K562 (cell line): ENCODE data around the gene CASKIN1. TPM values are rescaled to one million over a fixed set of nuclear protein-coding genes. Genes with fewer than 3 reads are reported as not detected.

Experiments
- ARHGAP35 ChIP-seq: fragments of 450-650 bp; IDR thresholded peaks from 2 replicates; pipeline ENCODE4 v1.6.1; 2018; ENCODE audit not compliant: partially characterized antibody
- CBX1 ChIP-seq: sonication (generic); IDR thresholded peaks from 2 replicates; pipeline ENCODE4 v1.6.1; 2016; ENCODE audit warnings: antibody characterized with exemption, low read depth, mild to moderate bottlenecking
- DLX4 ChIP-seq: fragments of 250-450 bp; sonication (Bioruptor Pico); IDR thresholded peaks from 2 replicates; pipeline ENCODE4 v1.6.1; 2021; ENCODE audit warnings: mild to moderate bottlenecking
- EGR1 ChIP-seq: fragments of 450-650 bp; conservative IDR thresholded peaks from 2 replicates; pipeline ENCODE4 v1.6.1; 2017; ENCODE audit warnings: mild to moderate bottlenecking
- FOXA1 ChIP-seq: fragments of 450-650 bp; IDR thresholded peaks from 2 replicates; pipeline ENCODE4 v1.6.1; 2016; ENCODE audit warnings: mild to moderate bottlenecking, borderline replicate concordance
- L3MBTL2 ChIP-seq: fragments of 450-650 bp; IDR thresholded peaks from 2 replicates; pipeline ENCODE4 v1.6.1; 2016; ENCODE audit warnings: mild to moderate bottlenecking, moderate library complexity
- NCOA4 ChIP-seq: fragments of 450-650 bp; IDR thresholded peaks from 2 replicates; pipeline ENCODE4 v1.6.1; 2018; ENCODE audit warnings: mild to moderate bottlenecking; ENCODE audit not compliant: partially characterized antibody
- NCOR1 ChIP-seq: fragments of 450-650 bp; IDR thresholded peaks from 2 replicates; pipeline ENCODE4 v1.6.1; 2016; ENCODE audit warnings: mild to moderate bottlenecking, moderate library complexity
- NFXL1 ChIP-seq: fragments of 450-650 bp; formaldehyde crosslinking; IDR thresholded peaks from 2 replicates; pipeline ENCODE4 v1.4.0; 2021; ENCODE audit warnings: mild to moderate bottlenecking
- NONO ChIP-seq, 2 experiments: fragments of 200-400 bp in 1 of 2; fragments of 450-650 bp in 1 of 2; formaldehyde crosslinking in 1 of 2; IDR thresholded peaks; 2 replicates each; pipeline ENCODE4 v1.6.1; 2017; ENCODE audit warnings: low read depth in 2 of 2, mild to moderate bottlenecking in 2 of 2, moderate library complexity in 2 of 2, low read length in 1 of 2
- POLR2AphosphoS2 ChIP-seq: IDR thresholded peaks from 2 replicates; pipeline ENCODE4 v1.6.1; 2012; ENCODE audit warnings: low read length, improper control_type of control experiment
- SMARCE1 ChIP-seq: fragments of 450-650 bp; IDR thresholded peaks from 2 replicates; pipeline ENCODE4 v1.7.1; 2016; ENCODE audit warnings: mild to moderate bottlenecking
- SRSF7 ChIP-seq: fragments of 200-400 bp; formaldehyde crosslinking; optimal IDR thresholded peaks from 2 replicates; pipeline ENCODE3; 2017; ENCODE audit warnings: mild to moderate bottlenecking, low read depth, low read length
- TAF15 ChIP-seq: fragments of 200-400 bp; formaldehyde crosslinking; IDR thresholded peaks from 2 replicates; pipeline ENCODE4 v1.6.1; 2017; ENCODE audit warnings: mild to moderate bottlenecking, low read depth, low read length, moderate library complexity
- TEAD4 ChIP-seq, 2 experiments: sonication (generic) in 1 of 2; formaldehyde crosslinking in 1 of 2; IDR thresholded peaks; 2 replicates each; pipeline versions ENCODE4 v1.6.1 to v1.8.0; 2012 to 2022; ENCODE audit warnings: borderline replicate concordance in 1 of 2, inconsistent platforms in 1 of 2, low read length in 1 of 2, mild to moderate bottlenecking in 1 of 2, missing genetic modification reagents in 1 of 2
- ZBTB1 ChIP-seq: sonication (generic); formaldehyde crosslinking; IDR thresholded peaks from 2 replicates; pipeline ENCODE4 v1.8.1; 2023; ENCODE audit warnings: missing genetic modification reagents, low read depth, mild to moderate bottlenecking, borderline replicate concordance
- ZKSCAN3 ChIP-seq: fragments of 250-450 bp; sonication (Bioruptor Pico); IDR thresholded peaks from 2 replicates; pipeline ENCODE4 v1.4.0; 2020
- ZKSCAN8 ChIP-seq: fragments of 200-800 bp; sonication (Bioruptor generic); IDR thresholded peaks from 2 replicates; pipeline ENCODE4 v1.6.1; 2016; ENCODE audit warnings: missing genetic modification characterization, missing compliant biosample characterization
- ZNF23 ChIP-seq: fragments of 250-450 bp; sonication (Bioruptor Pico); IDR thresholded peaks from 2 replicates; pipeline ENCODE4 v1.4.0; 2020; ENCODE audit warnings: mild to moderate bottlenecking
- ZNF584 ChIP-seq: fragments of 200-800 bp; sonication (Bioruptor generic); IDR thresholded peaks from 2 replicates; pipeline ENCODE4 v1.6.1; 2016; ENCODE audit warnings: low read depth, mild to moderate bottlenecking, missing genetic modification characterization, missing compliant biosample characterization
- ZNF644 ChIP-seq: fragments of 200-800 bp; sonication (Bioruptor generic); IDR thresholded peaks from 2 replicates; pipeline ENCODE4 v1.6.1; 2016; ENCODE audit warnings: low read depth, missing genetic modification characterization, missing compliant biosample characterization
- ZNF707 ChIP-seq: fragments of 250-450 bp; sonication (Bioruptor Pico); conservative IDR thresholded peaks from 2 replicates; pipeline ENCODE4 v1.8.0; 2022; ENCODE audit warnings: inconsistent platforms, mild to moderate bottlenecking, moderate library complexity
- polyA plus RNA-seq, 8 experiments: library from polyadenylated mRNA; depleted of rRNA in 4 of 8; stranded (reverse) in 5 of 8; unstranded in 3 of 8; fragments of >200 nt; fragmentation: Nextera tagmentation in 2 of 8; fragmentation: Illumina TruSeq in 1 of 8; extraction: Ambion mirVana in 2 of 8; extraction: Trizol in 1 of 8; gene quantifications; 2 replicates each; pipeline versions ENCODE4 v1.2.1 to v1.2.3, GENCODE V29; 2011 to 2014; ENCODE audit warnings: inconsistent platforms in 1 of 8, missing spikeins in 1 of 8
- total RNA-seq, 7 experiments: library from RNA; depleted of rRNA in 6 of 7; stranded (reverse); fragments of >200 nt in 6 of 7; fragmentation: Illumina TruSeq in 2 of 7; extraction: Trizol in 2 of 7; gene quantifications; 2 replicates each; pipeline versions ENCODE4 v1.2.1 to v1.2.3, GENCODE V29; 2011 to 2021; ENCODE audit warnings: low replicate concordance in 1 of 7
- TF ChIP-seq, protein P1 (sequence below): fragments of 450-650 bp; IDR thresholded peaks from 2 replicates; pipeline ENCODE4 v1.6.1; 2014; ENCODE audit warnings: low read depth, mild to moderate bottlenecking, moderate library complexity, borderline replicate concordance
- TF ChIP-seq, protein P2 (sequence below), 2 experiments: fragments of 450-650 bp in 1 of 2; IDR thresholded peaks; 2 replicates each; pipeline ENCODE4 v1.6.1; 2011 to 2017; ENCODE audit warnings: low read depth in 2 of 2, antibody characterized with exemption in 1 of 2, borderline replicate concordance in 1 of 2, low read length in 1 of 2, mild to moderate bottlenecking in 1 of 2, mixed read lengths in 1 of 2; ENCODE audit not compliant: control insufficient read depth in 1 of 2
- TF ChIP-seq, protein P3 (sequence below): sonication (generic); formaldehyde crosslinking; IDR thresholded peaks from 2 replicates; pipeline ENCODE4 v1.8.0; 2022; ENCODE audit warnings: mild to moderate bottlenecking, missing genetic modification reagents

Gene CASKIN1
- total and polyA plus RNA-seq, 9 of the 15 experiments (the other 6 are each of a cell fraction or from before 2014, with no cell fraction given) = 0.15 to 4.5 (median 1.5) TPM; not detected in 2

DNA sequence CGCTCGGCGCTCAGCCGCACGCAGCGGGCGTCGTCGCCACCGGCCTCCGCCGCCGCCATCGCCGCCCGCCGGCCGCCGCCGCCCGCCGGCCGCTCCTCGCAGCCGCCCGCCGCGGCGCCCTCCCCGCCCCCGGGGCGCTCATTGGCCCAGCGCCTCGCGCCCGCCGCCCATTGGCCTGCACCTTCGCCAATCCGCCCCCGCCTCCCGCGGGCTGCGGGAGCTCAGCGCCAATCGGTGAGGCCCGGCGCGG lies 18.2 kb upstream of the CASKIN1 start, which contains the start of gene PGP (continued):
- TF ChIP-seq POLR2AphosphoS2 (no peak), NONO (IDR thresholded peaks at IDR 0.05; ENCODE audit: low read depth in 2 of 2, low read length in 1 of 2) (no peak), ZKSCAN3 (no peak), L3MBTL2 (no peak), ZBTB1 (CRISPR knock-in tag) (no peak), ARHGAP35 (no peak), ZNF644 (tag) (peak; percentile 99), ZKSCAN8 (CRISPR knock-in tag) (peak; percentile 97; the same call in 1 of the 2 replicates), TEAD4 (IDR thresholded peaks at IDR 0.05; ENCODE audit: low read length) (no peak), TEAD4 (CRISPR knock-in tag; IDR thresholded peaks at IDR 0.05; ENCODE audit: borderline replicate concordance) (no peak), SMARCE1 (no peak), NFXL1 (CRISPR knock-in tag) (peak; percentile 62; the same call in 1 of the 2 replicates), TAF15 (no peak), NCOA4 (no peak), SRSF7 (no peak), CBX1 (no peak), FOXA1 (no peak), NCOR1 (no peak), ZNF23 (no peak), ZNF707 (no peak; the same call in 1 of the 2 replicates), ZNF584 (peak; percentile 98; the same call in 1 of the 2 replicates), EGR1 (peak; percentile 93; the same call in 1 of the 2 replicates), DLX4 (CRISPR knock-in tag) (no peak)
- TF ChIP-seq, protein P1, sequence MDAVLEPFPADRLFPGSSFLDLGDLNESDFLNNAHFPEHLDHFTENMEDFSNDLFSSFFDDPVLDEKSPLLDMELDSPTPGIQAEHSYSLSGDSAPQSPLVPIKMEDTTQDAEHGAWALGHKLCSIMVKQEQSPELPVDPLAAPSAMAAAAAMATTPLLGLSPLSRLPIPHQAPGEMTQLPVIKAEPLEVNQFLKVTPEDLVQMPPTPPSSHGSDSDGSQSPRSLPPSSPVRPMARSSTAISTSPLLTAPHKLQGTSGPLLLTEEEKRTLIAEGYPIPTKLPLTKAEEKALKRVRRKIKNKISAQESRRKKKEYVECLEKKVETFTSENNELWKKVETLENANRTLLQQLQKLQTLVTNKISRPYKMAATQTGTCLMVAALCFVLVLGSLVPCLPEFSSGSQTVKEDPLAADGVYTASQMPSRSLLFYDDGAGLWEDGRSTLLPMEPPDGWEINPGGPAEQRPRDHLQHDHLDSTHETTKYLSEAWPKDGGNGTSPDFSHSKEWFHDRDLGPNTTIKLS = no peak
- TF ChIP-seq, protein P2, sequence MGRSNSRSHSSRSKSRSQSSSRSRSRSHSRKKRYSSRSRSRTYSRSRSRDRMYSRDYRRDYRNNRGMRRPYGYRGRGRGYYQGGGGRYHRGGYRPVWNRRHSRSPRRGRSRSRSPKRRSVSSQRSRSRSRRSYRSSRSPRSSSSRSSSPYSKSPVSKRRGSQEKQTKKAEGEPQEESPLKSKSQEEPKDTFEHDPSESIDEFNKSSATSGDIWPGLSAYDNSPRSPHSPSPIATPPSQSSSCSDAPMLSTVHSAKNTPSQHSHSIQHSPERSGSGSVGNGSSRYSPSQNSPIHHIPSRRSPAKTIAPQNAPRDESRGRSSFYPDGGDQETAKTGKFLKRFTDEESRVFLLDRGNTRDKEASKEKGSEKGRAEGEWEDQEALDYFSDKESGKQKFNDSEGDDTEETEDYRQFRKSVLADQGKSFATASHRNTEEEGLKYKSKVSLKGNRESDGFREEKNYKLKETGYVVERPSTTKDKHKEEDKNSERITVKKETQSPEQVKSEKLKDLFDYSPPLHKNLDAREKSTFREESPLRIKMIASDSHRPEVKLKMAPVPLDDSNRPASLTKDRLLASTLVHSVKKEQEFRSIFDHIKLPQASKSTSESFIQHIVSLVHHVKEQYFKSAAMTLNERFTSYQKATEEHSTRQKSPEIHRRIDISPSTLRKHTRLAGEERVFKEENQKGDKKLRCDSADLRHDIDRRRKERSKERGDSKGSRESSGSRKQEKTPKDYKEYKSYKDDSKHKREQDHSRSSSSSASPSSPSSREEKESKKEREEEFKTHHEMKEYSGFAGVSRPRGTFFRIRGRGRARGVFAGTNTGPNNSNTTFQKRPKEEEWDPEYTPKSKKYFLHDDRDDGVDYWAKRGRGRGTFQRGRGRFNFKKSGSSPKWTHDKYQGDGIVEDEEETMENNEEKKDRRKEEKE (IDR thresholded peaks at IDR 0.05; ENCODE audit: borderline replicate concordance in 1 of 2, control insufficient read depth in 1 of 2, low read depth in 2 of 2, low read length in 1 of 2) = no peak
- TF ChIP-seq, protein P3, sequence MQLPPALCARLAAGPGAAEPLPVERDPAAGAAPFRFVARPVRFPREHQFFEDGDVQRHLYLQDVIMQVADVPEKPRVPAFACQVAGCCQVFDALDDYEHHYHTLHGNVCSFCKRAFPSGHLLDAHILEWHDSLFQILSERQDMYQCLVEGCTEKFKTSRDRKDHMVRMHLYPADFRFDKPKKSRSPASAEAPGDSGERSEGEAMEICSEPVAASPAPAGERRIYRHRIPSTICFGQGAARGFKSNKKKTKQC = no peak
